SK-N-SH (cell line): ENCODE measurements around the gene EGFL8. TPM values are rescaled to one million over a fixed set of nuclear protein-coding genes. Genes with fewer than 3 reads are reported as not detected.

Source experiments
- CTCF ChIA-PET: fragments of 300-600, 350-600 bp; formaldehyde crosslinking; extraction: SDS; loops from one replicate; lab custom pipeline; 2021; lab: Yijun Ruan, JAX
- POLR2A ChIA-PET: fragments of 350-600 bp; sonication (Branson Sonifier 250); formaldehyde crosslinking; extraction: SDS; loops from one replicate; lab custom pipeline; 2020; ENCODE audit warnings: antibody characterized with exemption, inconsistent platforms; lab: Yijun Ruan, JAX
- DNase-seq: peaks from one replicate; pipeline ENCODE4 v3.0.0; 2012
- H2AFZ ChIP-seq: fragments of 200-600 bp; sonication (generic); 2 replicates; pipeline ENCODE4 v1.8.1; 2016; ENCODE audit warnings: antibody characterized with exemption, mild to moderate bottlenecking, low read depth
- H3F3A ChIP-seq: fragments of 200-600 bp; sonication (generic); replicated peaks from 2 replicates; pipeline ENCODE3; 2016; ENCODE audit warnings: antibody characterized with exemption, mild to moderate bottlenecking; ENCODE audit not compliant: insufficient read depth
- H3K27ac ChIP-seq, 2 experiments: fragments of 200-500 bp in 1 of 2; fragments of 200-600 bp in 1 of 2; sonication (Bioruptor generic) in 1 of 2; sonication (generic), shearing (Covaris generic) in 1 of 2; 2 replicates each; pipeline versions ENCODE4 v1.5.1 to v1.6.1; 2014 to 2016; ENCODE audit warnings: low read depth in 2 of 2, inconsistent platforms in 1 of 2, low read length in 1 of 2, mild to moderate bottlenecking in 1 of 2, mixed read lengths in 1 of 2
- H3K27me3 ChIP-seq: fragments of 200-600 bp; sonication (generic), shearing (Covaris generic); 2 replicates; pipeline ENCODE4 v1.6.1; 2016; ENCODE audit warnings: mixed run types; ENCODE audit not compliant: insufficient read depth
- H3K36me3 ChIP-seq, 2 experiments: fragments of 200-500 bp in 1 of 2; fragments of 200-600 bp in 1 of 2; sonication (Bioruptor generic) in 1 of 2; sonication (generic) in 1 of 2; replicated peaks in 1 of 2; 2 replicates each; pipeline versions ENCODE3 to v1.5.1; 2014 to 2016; ENCODE audit warnings: low read length in 1 of 2, mild to moderate bottlenecking in 1 of 2; ENCODE audit not compliant: insufficient read depth in 2 of 2, control insufficient read depth in 1 of 2
- H3K4me1 ChIP-seq, 2 experiments: fragments of 200-500 bp in 1 of 2; fragments of 200-600 bp in 1 of 2; sonication (Bioruptor generic) in 1 of 2; sonication (generic), shearing (Covaris generic) in 1 of 2; 2 replicates each; pipeline versions ENCODE4 v1.5.1 to v1.6.1; 2014 to 2016; ENCODE audit warnings: low read depth in 1 of 2, low read length in 1 of 2, mixed run types in 1 of 2; ENCODE audit not compliant: insufficient read depth in 2 of 2, control insufficient read depth in 1 of 2
- H3K4me2 ChIP-seq: fragments of 200-600 bp; sonication (generic), shearing (Covaris generic); 2 replicates; pipeline ENCODE4 v1.6.1; 2017; ENCODE audit warnings: mixed run types
- H3K4me3 ChIP-seq, 2 experiments: fragments of 200-500 bp in 1 of 2; fragments of 200-600 bp in 1 of 2; sonication (Bioruptor generic) in 1 of 2; sonication (generic), shearing (Covaris generic) in 1 of 2; 2 replicates each; pipeline versions ENCODE4 v1.5.1 to v1.8.1; 2014 to 2016; ENCODE audit warnings: low read depth in 2 of 2, inconsistent platforms in 1 of 2, low read length in 1 of 2, mild to moderate bottlenecking in 1 of 2, mixed read lengths in 1 of 2, moderate library complexity in 1 of 2
- H3K79me2 ChIP-seq: fragments of 200-600 bp; sonication (generic); 2 replicates; pipeline ENCODE4 v1.8.1; 2017; ENCODE audit warnings: mild to moderate bottlenecking; ENCODE audit not compliant: insufficient read depth
- H3K9ac ChIP-seq: fragments of 200-600 bp; sonication (generic); 2 replicates; pipeline ENCODE4 v1.6.1; 2017; ENCODE audit warnings: mixed run types
- H3K9me2 ChIP-seq: fragments of 200-600 bp; sonication (generic); 2 replicates; pipeline ENCODE4 v1.6.1; 2017; ENCODE audit warnings: mixed run types
- H3K9me3 ChIP-seq: fragments of 200-600 bp; sonication (generic); 2 replicates; pipeline ENCODE4 v1.6.1; 2017; ENCODE audit warnings: mixed run types, mild to moderate bottlenecking, moderate library complexity
- H4K20me1 ChIP-seq: fragments of 200-600 bp; sonication (generic); 2 replicates; pipeline ENCODE4 v1.6.1; 2017; ENCODE audit warnings: mild to moderate bottlenecking, mixed run types; ENCODE audit not compliant: insufficient read depth
- EP300 ChIP-seq, 2 experiments: IDR thresholded peaks; 2 replicates each; pipeline versions ENCODE4 v1.4.0 to v1.6.1; 2012; ENCODE audit warnings: borderline replicate concordance in 1 of 2, low read depth in 1 of 2, low read length in 1 of 2
- EZH2phosphoT487 ChIP-seq: fragments of 200-600 bp; sonication (generic); IDR thresholded peaks from 2 replicates; pipeline ENCODE4 v1.6.1; 2017; ENCODE audit warnings: low read depth, mixed run types, mild to moderate bottlenecking, antibody characterized with exemption, moderate library complexity, borderline replicate concordance
- FOSL2 ChIP-seq: IDR thresholded peaks from 2 replicates; pipeline ENCODE4 v1.4.0; 2012; ENCODE audit warnings: low read depth, mild to moderate bottlenecking, moderate library complexity, borderline replicate concordance
- FOXM1 ChIP-seq: IDR thresholded peaks from 2 replicates; pipeline ENCODE4 v1.4.0; 2012; ENCODE audit warnings: low read depth, mild to moderate bottlenecking
- GABPA ChIP-seq: IDR thresholded peaks from 2 replicates; pipeline ENCODE4 v1.4.0; 2012; ENCODE audit warnings: low read depth, mild to moderate bottlenecking
- GATA2 ChIP-seq: sonication (generic); formaldehyde crosslinking; IDR thresholded peaks from 2 replicates; pipeline ENCODE4 v1.5.0; 2020; ENCODE audit warnings: mild to moderate bottlenecking, missing genetic modification reagents
- MEF2A ChIP-seq: IDR thresholded peaks from 2 replicates; pipeline ENCODE4 v1.4.0; 2012; ENCODE audit warnings: low read depth, borderline replicate concordance
- MXI1 ChIP-seq: IDR thresholded peaks from 2 replicates; pipeline ENCODE4 v1.6.1; 2012; ENCODE audit warnings: mild to moderate bottlenecking, low read depth, low read length, improper control_type of control experiment
- NRF1 ChIP-seq: IDR thresholded peaks from 2 replicates; pipeline ENCODE4 v1.6.1; 2012; ENCODE audit warnings: low read depth, mild to moderate bottlenecking, low read length
- POLR2AphosphoS5 ChIP-seq: IDR thresholded peaks from 2 replicates; pipeline ENCODE4 v1.6.1; 2012; ENCODE audit warnings: low read depth, low read length
- RAD21 ChIP-seq: IDR thresholded peaks from 2 replicates; pipeline ENCODE4 v1.6.1; 2012; ENCODE audit warnings: mild to moderate bottlenecking, low read length
- SMC3 ChIP-seq: IDR thresholded peaks from 2 replicates; pipeline ENCODE4 v1.6.1; 2012; ENCODE audit warnings: low read depth, low read length, improper control_type of control experiment
- TCF12 ChIP-seq: IDR thresholded peaks from 2 replicates; pipeline ENCODE4 v1.4.0; 2012
- TEAD4 ChIP-seq: IDR thresholded peaks from 2 replicates; pipeline ENCODE4 v1.4.0; 2012; ENCODE audit warnings: mild to moderate bottlenecking, borderline replicate concordance; ENCODE audit not compliant: insufficient read depth
- WGBS: methylation state at CpG from one replicate; pipeline ENCODE4 v1.1.6; 2017; ENCODE audit warnings: low lambda C conversion rate; 5-methylcytosine and 5-hydroxymethylcytosine counted together
- polyA plus RNA-seq, 3 experiments: library from polyadenylated mRNA; depleted of rRNA; stranded (reverse); fragments of >200 nt; gene quantifications; 2 replicates each; pipeline ENCODE4 v1.2.3, GENCODE V29; 2012
- TF ChIP-seq, protein P1 (sequence below): fragments of 200-600 bp; sonication (generic); IDR thresholded peaks from 2 replicates; pipeline ENCODE4 v1.6.1; 2017; ENCODE audit warnings: antibody characterized with exemption, mild to moderate bottlenecking, moderate library complexity
- TF ChIP-seq, protein P2 (sequence below): IDR thresholded peaks from 2 replicates; pipeline ENCODE4 v1.4.0; 2012; ENCODE audit warnings: low read depth, borderline replicate concordance
- TF ChIP-seq, protein P3 (sequence below): IDR thresholded peaks from 2 replicates; pipeline ENCODE4; 2012
- TF ChIP-seq, protein P4 (sequence below): fragments of 150-350 bp; IDR thresholded peaks from 2 replicates; pipeline ENCODE4 v1.6.1; 2016; ENCODE audit warnings: mild to moderate bottlenecking, low read depth, low read length
- TF ChIP-seq, protein P5 (sequence below): IDR thresholded peaks from 2 replicates; pipeline ENCODE4 v1.4.0; 2012; ENCODE audit warnings: low read depth
- TF ChIP-seq, protein P6 (sequence below): IDR thresholded peaks from 2 replicates; pipeline ENCODE4 v1.6.1; 2012; ENCODE audit warnings: mild to moderate bottlenecking, low read depth, low read length, moderate library complexity

EGFL8 gene
- polyA plus RNA-seq, 1 of the 3 experiments (the other 2 are of a cell fraction): 7.7 TPM

DNA sequence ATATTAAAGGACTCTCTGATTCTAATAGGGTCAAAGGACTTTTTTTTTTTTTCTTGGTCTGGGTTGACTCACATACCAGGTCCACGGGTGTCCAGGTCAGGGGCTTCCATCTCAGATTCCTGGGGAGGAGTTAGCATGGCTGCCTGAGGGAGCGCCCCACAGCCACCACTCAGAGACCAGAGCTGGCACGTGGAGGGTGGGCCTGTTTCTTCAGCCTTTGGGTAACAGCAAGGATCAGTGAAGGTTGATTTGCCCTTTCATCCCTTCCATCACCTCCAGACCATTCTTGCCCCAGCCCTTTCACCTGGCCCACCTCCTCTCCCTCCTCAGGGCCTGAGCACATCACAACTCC lies 33.9 kb downstream of the EGFL8 start:
- no peak for DNase-seq
- CTCF ChIA-PET: interaction anchor here (0.6 kb wide), 1 partner anchor 268 kb away, joined by 3 read pairs; no protein-coding TSS in a partner anchor
- POLR2A ChIA-PET: no interaction called here
- Histone ChIP-seq H3K27ac (no peak overlapping the region), H3K79me2 (no peaks in the 10 kb centered on the region), H3K27me3 (peaks cover 5% of the 10 kb centered on the region; the same call in 1 of the 2 replicates), H3K4me2 (no peak overlapping the region), H4K20me1 (no peaks in the 10 kb centered on the region), H3K4me1 (peaks cover 6 to 14% of the 10 kb centered on the region in 2 experiments; a peak in 1 of 4 replicates), H2AFZ (no peak overlapping the region), H3K9ac (no peak overlapping the region), H3K4me3 (no peak overlapping the region), H3K36me3 (no peaks in the 10 kb centered on the region), H3F3A (peaks cover 13% of the 10 kb centered on the region), H3K9me3 (no peaks in the 10 kb centered on the region), H3K9me2 (no peaks in the 10 kb centered on the region)
- TF ChIP-seq EP300 (IDR thresholded peaks at IDR 0.05; ENCODE audit: borderline replicate concordance in 1 of 2, low read depth in 1 of 2, low read length in 1 of 2) (no peak), SMC3 (no peak), TCF12 (no peak), EZH2phosphoT487 (no peak), POLR2AphosphoS5 (no peak), TEAD4 (no peak), MEF2A (no peak), GATA2 (CRISPR knock-in tag) (no peak), FOXM1 (no peak), FOSL2 (no peak), RAD21 (no peak), GABPA (no peak), NRF1 (no peak), MXI1 (no peak)
- TF ChIP-seq, protein P1, sequence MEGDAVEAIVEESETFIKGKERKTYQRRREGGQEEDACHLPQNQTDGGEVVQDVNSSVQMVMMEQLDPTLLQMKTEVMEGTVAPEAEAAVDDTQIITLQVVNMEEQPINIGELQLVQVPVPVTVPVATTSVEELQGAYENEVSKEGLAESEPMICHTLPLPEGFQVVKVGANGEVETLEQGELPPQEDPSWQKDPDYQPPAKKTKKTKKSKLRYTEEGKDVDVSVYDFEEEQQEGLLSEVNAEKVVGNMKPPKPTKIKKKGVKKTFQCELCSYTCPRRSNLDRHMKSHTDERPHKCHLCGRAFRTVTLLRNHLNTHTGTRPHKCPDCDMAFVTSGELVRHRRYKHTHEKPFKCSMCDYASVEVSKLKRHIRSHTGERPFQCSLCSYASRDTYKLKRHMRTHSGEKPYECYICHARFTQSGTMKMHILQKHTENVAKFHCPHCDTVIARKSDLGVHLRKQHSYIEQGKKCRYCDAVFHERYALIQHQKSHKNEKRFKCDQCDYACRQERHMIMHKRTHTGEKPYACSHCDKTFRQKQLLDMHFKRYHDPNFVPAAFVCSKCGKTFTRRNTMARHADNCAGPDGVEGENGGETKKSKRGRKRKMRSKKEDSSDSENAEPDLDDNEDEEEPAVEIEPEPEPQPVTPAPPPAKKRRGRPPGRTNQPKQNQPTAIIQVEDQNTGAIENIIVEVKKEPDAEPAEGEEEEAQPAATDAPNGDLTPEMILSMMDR: no peak
- TF ChIP-seq, protein P2, sequence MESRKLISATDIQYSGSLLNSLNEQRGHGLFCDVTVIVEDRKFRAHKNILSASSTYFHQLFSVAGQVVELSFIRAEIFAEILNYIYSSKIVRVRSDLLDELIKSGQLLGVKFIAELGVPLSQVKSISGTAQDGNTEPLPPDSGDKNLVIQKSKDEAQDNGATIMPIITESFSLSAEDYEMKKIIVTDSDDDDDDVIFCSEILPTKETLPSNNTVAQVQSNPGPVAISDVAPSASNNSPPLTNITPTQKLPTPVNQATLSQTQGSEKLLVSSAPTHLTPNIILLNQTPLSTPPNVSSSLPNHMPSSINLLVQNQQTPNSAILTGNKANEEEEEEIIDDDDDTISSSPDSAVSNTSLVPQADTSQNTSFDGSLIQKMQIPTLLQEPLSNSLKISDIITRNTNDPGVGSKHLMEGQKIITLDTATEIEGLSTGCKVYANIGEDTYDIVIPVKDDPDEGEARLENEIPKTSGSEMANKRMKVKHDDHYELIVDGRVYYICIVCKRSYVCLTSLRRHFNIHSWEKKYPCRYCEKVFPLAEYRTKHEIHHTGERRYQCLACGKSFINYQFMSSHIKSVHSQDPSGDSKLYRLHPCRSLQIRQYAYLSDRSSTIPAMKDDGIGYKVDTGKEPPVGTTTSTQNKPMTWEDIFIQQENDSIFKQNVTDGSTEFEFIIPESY: no peak
- TF ChIP-seq, protein P3, sequence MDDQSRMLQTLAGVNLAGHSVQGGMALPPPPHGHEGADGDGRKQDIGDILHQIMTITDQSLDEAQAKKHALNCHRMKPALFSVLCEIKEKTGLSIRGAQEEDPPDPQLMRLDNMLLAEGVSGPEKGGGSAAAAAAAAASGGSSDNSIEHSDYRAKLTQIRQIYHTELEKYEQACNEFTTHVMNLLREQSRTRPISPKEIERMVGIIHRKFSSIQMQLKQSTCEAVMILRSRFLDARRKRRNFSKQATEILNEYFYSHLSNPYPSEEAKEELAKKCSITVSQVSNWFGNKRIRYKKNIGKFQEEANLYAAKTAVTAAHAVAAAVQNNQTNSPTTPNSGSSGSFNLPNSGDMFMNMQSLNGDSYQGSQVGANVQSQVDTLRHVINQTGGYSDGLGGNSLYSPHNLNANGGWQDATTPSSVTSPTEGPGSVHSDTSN: no peak
- TF ChIP-seq, protein P4, sequence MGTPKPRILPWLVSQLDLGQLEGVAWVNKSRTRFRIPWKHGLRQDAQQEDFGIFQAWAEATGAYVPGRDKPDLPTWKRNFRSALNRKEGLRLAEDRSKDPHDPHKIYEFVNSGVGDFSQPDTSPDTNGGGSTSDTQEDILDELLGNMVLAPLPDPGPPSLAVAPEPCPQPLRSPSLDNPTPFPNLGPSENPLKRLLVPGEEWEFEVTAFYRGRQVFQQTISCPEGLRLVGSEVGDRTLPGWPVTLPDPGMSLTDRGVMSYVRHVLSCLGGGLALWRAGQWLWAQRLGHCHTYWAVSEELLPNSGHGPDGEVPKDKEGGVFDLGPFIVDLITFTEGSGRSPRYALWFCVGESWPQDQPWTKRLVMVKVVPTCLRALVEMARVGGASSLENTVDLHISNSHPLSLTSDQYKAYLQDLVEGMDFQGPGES: no peak
- TF ChIP-seq, protein P5, sequence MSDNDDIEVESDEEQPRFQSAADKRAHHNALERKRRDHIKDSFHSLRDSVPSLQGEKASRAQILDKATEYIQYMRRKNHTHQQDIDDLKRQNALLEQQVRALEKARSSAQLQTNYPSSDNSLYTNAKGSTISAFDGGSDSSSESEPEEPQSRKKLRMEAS: no peak
- TF ChIP-seq, protein P6, sequence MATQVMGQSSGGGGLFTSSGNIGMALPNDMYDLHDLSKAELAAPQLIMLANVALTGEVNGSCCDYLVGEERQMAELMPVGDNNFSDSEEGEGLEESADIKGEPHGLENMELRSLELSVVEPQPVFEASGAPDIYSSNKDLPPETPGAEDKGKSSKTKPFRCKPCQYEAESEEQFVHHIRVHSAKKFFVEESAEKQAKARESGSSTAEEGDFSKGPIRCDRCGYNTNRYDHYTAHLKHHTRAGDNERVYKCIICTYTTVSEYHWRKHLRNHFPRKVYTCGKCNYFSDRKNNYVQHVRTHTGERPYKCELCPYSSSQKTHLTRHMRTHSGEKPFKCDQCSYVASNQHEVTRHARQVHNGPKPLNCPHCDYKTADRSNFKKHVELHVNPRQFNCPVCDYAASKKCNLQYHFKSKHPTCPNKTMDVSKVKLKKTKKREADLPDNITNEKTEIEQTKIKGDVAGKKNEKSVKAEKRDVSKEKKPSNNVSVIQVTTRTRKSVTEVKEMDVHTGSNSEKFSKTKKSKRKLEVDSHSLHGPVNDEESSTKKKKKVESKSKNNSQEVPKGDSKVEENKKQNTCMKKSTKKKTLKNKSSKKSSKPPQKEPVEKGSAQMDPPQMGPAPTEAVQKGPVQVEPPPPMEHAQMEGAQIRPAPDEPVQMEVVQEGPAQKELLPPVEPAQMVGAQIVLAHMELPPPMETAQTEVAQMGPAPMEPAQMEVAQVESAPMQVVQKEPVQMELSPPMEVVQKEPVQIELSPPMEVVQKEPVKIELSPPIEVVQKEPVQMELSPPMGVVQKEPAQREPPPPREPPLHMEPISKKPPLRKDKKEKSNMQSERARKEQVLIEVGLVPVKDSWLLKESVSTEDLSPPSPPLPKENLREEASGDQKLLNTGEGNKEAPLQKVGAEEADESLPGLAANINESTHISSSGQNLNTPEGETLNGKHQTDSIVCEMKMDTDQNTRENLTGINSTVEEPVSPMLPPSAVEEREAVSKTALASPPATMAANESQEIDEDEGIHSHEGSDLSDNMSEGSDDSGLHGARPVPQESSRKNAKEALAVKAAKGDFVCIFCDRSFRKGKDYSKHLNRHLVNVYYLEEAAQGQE: no peak
- 82% methylated on average over 3 of the region's 3 CpGs for WGBS
